Hematopoietic multipotent progenitor cell (in vitro differentiated cells): ENCODE data around the gene PCDHA6. TPM values are rescaled to one million over a fixed set of nuclear protein-coding genes. Genes with fewer than 3 reads are reported as not detected.
"Not testable (repeated sequence)": the region's sequence is repeated elsewhere in the genome, so short reads cannot be mapped to it uniquely, and the experiment has no call there.

Experiments
- DNase-seq, 3 donors: peaks; one replicate each; pipeline ENCODE4 v3.0.0-alpha.2; 2011 to 2015; ENCODE audit warnings: low read depth in 2 of 3, low spot score in 2 of 3
- total RNA-seq: library from RNA; depleted of rRNA; stranded (reverse); fragments of >200 nt; gene quantifications from one replicate; pipeline ENCODE4 v1.2.3, GENCODE V29; 2012

The PCDHA6 gene
- under 0.01 TPM for total RNA-seq

DNA sequence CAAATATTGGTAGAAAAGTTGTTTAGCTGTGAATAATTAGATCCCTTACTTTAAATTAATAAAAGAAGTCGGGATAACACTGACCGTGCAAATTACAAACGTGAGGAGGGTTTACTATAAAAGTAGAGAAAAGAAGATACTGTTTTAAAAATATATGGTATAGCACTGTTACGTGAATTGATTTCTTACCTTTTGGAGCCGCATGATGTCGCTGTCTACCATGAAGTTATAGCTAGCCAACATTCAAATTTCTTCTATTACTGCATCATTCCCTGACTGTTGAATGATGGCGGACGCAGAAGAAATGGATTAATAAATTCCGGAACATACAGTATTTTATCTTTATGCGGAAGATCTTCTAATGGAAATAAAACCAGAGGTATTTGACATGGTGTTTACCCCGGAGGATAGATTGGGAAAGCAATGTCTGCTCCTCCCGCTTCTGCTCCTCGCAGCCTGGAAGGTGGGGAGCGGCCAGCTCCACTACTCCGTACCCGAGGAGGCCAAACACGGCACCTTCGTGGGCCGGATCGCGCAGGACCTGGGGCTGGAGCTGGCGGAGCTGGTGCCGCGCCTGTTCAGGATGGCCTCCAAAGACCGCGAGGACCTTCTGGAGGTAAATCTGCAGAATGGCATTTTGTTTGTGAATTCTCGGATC is at the start of gene PCDHA6:
PCDHA6 (plus strand) TSS at position 257 of the 658 bp plus-strand sequence; CDS start at position 389, 132 bp downstream.
- DNase-seq: no peak

- no peak for DNase-seq
Measured at GRCh38 chr5:140780512-140780911, 47.2 kb upstream of the PCDHA6 start.

DNA sequence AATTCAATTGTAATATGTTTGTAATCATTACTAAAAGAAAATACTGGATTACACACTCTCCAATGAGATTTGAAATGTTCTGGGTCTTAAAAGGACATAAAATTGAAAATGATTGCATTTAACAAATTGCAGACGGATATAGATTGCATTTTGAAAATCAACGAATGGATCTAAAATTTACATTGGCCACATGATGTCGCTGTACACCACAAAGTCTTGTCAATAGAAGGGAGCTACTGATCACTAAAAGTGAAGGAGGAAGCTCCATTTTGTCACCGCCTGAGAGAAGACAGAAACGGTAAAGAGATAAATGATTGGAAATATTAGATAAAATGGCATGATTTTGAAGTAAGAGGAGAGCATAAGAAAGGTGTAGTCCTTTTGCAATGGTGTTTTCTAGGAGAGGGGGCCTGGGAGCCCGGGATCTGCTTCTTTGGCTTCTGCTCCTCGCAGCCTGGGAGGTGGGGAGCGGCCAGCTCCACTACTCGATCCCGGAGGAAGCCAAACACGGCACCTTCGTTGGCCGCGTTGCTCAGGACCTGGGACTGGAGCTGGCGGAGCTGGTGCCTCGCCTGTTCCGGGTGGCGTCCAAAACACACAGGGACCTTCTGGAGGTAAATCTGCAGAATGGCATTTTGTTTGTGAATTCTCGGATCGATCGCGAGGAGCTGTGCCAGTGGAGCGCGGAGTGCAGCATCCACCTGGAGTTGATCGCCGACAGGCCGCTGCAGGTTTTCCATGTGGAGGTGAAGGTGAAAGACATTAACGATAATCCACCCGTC is 41.7 kb upstream of the PCDHA6 start, which contains the start of gene PCDHA1:
PCDHA1 (plus strand) TSS at position 236 of the 782 bp plus-strand sequence.
- no peak for DNase-seq

- not testable (repeated sequence) for DNase-seq
Measured at GRCh38 chr5:140787422-140787821, 40.3 kb upstream of the PCDHA6 start.

GRCh38 chr5:140787849-140788504 is 39.8 kb upstream of the PCDHA6 start:
- not testable (repeated sequence) for DNase-seq

DNA sequence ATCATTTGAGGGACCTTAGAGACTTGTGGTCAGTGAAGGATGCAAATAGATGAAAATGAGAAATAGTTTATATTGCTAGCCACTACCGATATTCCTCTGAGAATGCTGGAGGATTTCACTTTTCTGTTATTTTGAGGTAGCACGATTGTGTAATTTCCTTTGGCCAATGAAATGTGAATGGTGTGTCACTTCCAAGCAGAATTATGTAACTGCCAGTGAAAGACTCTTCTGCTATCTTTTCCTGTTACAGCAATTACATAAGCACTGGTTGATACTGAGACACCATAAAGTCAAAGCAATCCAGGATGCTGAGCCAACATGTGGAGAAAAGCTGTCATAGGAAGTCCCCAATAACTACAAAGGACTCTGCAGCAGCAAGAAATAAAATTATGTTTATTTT is 36.7 kb upstream of the PCDHA6 start:
- no peak for DNase-seq

- DNase-seq: no peak
Measured at GRCh38 chr5:140794595-140795258, 33.0 kb upstream of the PCDHA6 start, which contains the start of gene PCDHA2. Gene PCDHA2, plus strand, starts transcription at chr5:140794852.

GRCh38 chr5:140795259-140795641 is 32.5 kb upstream of the PCDHA6 start:
- no peak for DNase-seq

DNA sequence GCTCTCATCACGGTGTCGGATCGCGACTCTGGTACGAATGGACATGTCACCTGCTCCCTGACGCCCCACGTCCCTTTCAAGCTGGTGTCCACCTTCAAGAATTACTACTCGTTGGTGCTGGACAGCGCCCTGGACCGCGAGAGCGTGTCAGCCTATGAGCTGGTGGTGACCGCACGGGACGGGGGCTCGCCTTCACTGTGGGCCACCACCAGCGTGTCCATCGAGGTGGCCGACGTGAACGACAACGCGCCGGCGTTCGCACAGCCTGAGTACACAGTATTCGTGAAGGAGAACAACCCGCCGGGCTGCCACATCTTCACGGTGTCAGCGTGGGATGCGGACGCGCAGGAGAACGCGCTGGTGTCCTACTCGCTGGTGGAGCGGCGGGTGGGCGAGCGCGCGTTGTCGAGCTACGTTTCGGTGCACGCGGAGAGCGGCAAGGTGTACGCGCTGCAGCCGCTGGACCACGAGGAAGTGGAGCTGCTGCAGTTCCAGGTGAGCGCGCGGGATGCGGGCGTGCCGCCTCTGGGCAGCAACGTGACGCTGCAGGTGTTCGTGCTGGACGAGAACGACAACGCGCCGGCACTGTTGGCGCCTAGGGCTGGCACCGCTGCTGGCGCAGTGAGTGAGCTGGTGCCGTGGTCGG is 31.6 kb upstream of the PCDHA6 start:
- DNase-seq: not testable (repeated sequence)

GRCh38 chr5:140796718-140797095 is 31.1 kb upstream of the PCDHA6 start:
- DNase-seq: no peak

GRCh38 chr5:140800816-140801493 is 26.8 kb upstream of the PCDHA6 start, which contains the start of gene PCDHA3:
Gene PCDHA3, plus strand, starts transcription at chr5:140801057.
- DNase-seq: peak in 1 of 3 donors; percentile 12

GRCh38 chr5:140801494-140801841 is 26.3 kb upstream of the PCDHA6 start:
- no peak for DNase-seq

DNA sequence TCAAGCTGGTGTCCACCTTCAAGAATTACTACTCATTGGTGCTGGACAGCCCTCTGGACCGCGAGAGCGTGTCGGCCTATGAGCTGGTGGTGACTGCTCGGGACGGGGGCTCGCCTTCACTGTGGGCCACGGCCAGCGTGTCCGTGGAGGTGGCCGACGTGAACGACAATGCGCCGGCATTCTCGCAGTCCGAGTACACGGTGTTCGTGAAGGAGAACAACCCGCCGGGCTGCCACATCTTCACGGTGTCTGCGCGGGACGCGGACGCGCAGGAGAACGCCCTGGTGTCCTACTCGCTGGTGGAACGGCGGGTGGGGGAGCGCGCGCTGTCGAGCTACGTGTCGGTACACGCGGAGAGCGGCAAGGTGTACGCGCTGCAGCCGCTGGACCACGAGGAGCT is 25.4 kb upstream of the PCDHA6 start:
- not testable (repeated sequence) for DNase-seq

GRCh38 chr5:140802781-140803271 is 24.9 kb upstream of the PCDHA6 start:
- no peak for DNase-seq

DNA sequence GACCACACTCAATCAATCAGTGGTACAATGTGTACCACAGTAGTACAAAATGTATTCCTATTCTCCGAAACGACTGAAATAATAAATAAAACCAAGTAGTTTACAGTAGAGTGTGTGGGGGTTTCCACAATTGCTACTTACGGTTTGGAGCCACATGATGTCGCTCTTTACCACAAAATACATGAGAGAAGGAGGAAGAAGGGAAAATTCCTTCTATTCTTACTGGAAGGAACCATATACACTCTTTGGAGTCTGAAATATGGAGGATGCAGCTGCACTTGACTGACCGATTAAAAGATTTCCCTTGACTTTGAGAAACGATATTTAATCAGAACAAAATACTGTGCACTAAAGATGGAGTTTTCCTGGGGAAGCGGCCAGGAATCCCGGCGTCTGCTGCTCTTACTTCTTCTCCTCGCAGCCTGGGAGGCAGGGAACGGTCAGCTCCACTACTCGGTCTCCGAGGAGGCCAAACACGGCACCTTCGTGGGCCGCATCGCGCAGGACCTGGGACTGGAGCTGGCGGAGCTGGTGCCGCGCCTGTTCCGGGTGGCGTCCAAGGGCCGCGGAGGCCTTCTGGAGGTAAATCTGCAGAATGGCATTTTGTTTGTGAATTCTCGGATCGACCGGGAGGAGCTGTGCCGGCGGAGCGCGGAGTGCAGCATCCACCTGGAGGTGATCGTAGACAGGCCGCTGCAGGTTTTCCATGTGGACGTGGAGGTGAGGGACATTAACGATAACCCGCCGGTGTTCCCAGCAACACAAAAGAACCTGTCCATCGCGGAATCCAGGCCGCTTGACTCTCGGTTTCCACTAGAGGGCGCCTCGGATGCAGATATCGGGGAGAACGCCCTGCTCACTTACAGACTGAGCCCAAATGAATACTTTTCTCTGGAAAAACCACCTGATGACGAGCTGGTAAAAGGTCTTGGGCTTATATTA is 20.7 kb upstream of the PCDHA6 start, which contains the start of gene PCDHA4:
PCDHA4 (plus strand) TSS at position 235 of the 942 bp plus-strand sequence.
- peak in 2 of 3 donors; percentile 17 to 34 for DNase-seq

GRCh38 chr5:140808241-140808888 is 19.4 kb upstream of the PCDHA6 start:
- DNase-seq: not testable (repeated sequence)

DNA sequence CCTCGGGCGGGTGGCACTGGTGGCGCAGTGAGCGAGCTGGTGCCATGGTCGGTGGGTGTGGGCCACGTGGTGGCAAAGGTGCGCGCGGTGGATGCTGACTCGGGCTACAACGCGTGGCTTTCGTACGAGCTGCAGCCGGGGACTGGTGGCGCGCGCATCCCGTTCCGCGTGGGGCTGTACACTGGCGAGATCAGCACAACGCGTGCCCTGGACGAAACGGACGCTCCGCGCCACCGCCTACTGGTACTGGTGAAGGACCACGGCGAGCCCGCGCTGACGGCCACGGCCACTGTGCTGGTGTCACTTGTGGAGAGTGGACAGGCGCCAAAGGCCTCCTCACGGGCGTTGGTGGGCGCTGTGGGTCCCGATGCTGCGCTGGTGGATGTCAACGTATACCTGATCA is 18.9 kb upstream of the PCDHA6 start:
- DNase-seq: no peak
